A549 treated with GW870086 at 1 μM for 4 hours (cell line): ENCODE measurements around the gene OVOL1. TPM values are rescaled to one million over a fixed set of nuclear protein-coding genes. Genes with fewer than 3 reads are reported as not detected.

Experiments used
- total RNA-seq: library from RNA; stranded (reverse); fragments of 200-300 nt; extraction: Qiagen RNA extraction; gene quantifications from 5 replicates; pipeline ENCODE4 v1.2.3, GENCODE V29; 2022; ENCODE audit warnings: low read depth

Gene OVOL1
- total RNA-seq = 0.05 to 0.09 TPM (median 0.08 TPM) in 3 of 5 replicates, not detected in the others

DNA sequence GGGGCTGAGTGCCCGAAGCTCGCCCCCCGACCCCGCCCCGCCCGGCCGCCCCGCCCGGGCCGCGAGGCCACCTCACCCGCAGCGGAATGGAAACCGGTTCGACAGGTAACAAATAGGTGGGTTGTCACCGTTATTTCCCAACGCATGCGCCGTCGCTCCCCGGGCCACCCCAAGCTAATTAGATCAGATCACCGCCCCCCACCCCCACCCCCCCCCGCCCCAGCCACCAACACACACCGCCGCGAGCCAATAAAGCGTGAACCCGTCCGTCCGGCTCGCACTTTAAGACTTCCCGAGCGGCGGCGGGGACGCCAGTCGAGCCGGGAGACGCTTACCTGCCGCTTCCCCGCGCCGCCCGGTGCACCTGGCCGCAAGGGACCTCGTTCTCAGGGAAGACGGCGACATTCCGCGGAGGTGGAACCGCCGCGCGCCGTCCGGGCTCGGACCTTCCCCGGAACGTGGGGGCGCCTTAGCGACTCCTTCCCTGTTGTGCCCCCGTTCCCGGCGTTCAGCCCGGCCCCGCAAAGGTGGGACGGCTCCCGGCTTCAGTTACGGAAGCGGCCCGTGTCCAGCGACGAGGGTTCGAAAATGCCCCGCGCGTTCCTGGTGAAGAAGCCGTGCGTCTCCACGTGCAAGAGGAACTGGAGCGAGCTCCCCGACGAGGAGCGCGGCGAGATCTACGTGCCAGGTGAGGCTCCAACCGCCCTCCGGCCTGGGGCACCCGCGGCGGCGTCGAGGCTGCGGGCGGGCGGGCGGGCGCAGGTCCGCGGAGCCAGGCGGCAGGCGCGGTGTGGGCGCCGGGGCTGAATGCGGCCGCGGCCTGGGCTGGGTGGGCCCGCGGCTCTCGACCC is at the start of gene OVOL1:
OVOL1 (plus strand) TSS at position 278 of the 851 bp plus-strand sequence; CDS start at position 589, 311 bp downstream.

DNA sequence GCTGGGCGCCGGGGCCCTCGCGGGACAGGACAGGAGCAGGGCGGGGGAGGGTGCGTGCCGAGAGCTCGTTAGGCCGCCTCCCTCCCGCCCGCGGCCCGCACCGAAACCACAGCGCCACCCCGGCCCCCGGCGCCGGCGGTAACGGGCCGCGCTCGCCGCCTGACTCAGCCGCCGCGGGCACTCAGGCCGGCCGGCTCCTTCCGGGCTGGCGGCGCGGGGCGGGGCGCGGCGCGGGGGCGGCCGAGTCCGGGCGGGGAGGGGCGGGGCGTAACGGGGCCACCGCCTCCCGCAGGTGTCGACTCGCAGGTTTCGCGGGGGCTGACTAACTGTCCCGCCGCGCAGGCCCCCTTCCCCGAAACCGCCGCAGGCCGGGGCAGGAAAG is 6.1 kb upstream of the OVOL1 start, which contains the start of gene AP5B1:
AP5B1 (minus strand) TSS at position 207 of the 382 bp plus-strand sequence. CDS start 385 bp downstream, outside the sequence.

DNA sequence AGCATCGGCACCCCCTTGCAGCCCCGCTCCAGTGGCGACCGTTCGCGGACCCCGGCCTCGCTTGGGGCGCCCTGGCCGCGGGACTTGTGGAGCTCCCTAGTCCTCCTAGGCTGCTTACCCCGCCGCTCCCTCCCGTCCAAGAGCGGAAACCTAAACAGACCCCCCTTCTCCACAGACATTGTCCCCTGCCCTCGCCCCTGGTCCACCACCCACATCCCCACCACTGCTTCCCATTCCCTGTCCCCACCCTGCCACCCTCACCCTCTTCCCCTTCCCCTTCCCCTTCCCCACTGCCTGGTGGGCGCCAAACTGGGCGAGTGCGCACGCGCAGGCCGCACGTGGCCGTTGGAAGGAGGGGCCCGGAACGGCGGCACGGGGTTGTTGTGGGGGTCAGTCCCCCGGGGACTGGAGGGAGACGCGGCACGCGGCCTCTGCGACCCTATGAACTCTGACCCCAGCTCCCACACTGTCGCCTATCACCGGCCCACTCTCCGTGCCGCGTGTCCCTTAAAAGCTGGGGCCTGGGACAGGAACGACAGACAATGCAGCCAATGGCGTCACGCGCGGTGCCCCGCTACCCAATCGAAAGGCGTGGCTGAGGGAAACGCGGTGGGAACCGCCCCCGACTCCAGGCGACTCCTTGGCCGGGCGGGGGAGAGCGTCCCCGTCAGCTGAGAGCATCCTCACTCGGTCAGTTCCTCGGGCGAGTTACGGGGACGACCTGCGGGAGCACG is 46.6 kb downstream of the OVOL1 start, which contains the start of gene SNX32:
SNX32 (plus strand) TSS at position 667 of the 734 bp plus-strand sequence. CDS start 103 bp downstream, outside the sequence.

Other genes starting within 250 kb of the OVOL1 start
- 90.4 to 131 TPM (median 110 TPM) in 5 replicates for gene LTBP3, start 228.7 kb upstream of the OVOL1 start, total RNA-seq
- gene ZNRD2, start 216.6 kb upstream of the OVOL1 start, total RNA-seq = 65.2 to 81.7 TPM (median 80.6 TPM) in 5 replicates
- gene FAM89B, start 214.5 kb upstream of the OVOL1 start, total RNA-seq = 29.6 to 51.1 TPM (median 48.0 TPM) in 5 replicates
- 28.2 to 38.2 TPM (median 34.7 TPM) in 5 replicates for gene EHBP1L1, start 211.0 kb upstream of the OVOL1 start, total RNA-seq
- 0.29 to 0.82 TPM (median 0.41 TPM) in 5 replicates for gene KCNK7, start 191.3 kb upstream of the OVOL1 start, total RNA-seq
- 38.9 to 53.5 TPM (median 48.3 TPM) in 5 replicates for gene MAP3K11, start 172.8 kb upstream of the OVOL1 start, total RNA-seq
- 26.1 to 36.6 TPM (median 36.0 TPM) in 5 replicates for gene PCNX3, start 171.3 kb upstream of the OVOL1 start, total RNA-seq
- gene SIPA1, start 149.0 kb upstream of the OVOL1 start, total RNA-seq = 12.7 to 19.1 TPM (median 17.6 TPM) in 5 replicates
- gene RELA, start 124.1 kb upstream of the OVOL1 start, total RNA-seq = 62.9 to 74.7 TPM (median 72.1 TPM) in 5 replicates
- gene KAT5, start 74.8 kb upstream of the OVOL1 start, total RNA-seq = 40.6 to 53.9 TPM (median 50.3 TPM) in 5 replicates
- 39.2 to 49.6 TPM (median 47.9 TPM) in 5 replicates for gene RNASEH2C, start 66.3 kb upstream of the OVOL1 start, total RNA-seq
- gene AP5B1, start 6.1 kb upstream of the OVOL1 start, total RNA-seq = 8.5 to 12.1 TPM (median 10.7 TPM) in 5 replicates
- 0.05 to 0.08 TPM (median 0.07 TPM) in 3 of 5 replicates, not detected in the others for gene SNX32, start 46.9 kb downstream of the OVOL1 start, total RNA-seq
- gene CFL1, start 71.1 kb downstream of the OVOL1 start, total RNA-seq = 1,820 to 2,323 TPM (median 2,200 TPM) in 5 replicates
- 20.1 to 33.6 TPM (median 29.6 TPM) in 5 replicates for gene MUS81, start 73.4 kb downstream of the OVOL1 start, total RNA-seq
- 0.64 to 1.2 TPM (median 1.1 TPM) in 5 replicates for gene EFEMP2, start 85.7 kb downstream of the OVOL1 start, total RNA-seq
- 0.09 to 0.10 TPM in 2 of 5 replicates, not detected in the others for gene CTSW, start 92.8 kb downstream of the OVOL1 start, total RNA-seq
- gene FIBP, start 101.4 kb downstream of the OVOL1 start, total RNA-seq = 73.7 to 85.9 TPM (median 84.2 TPM) in 5 replicates
- gene CCDC85B, start 103.6 kb downstream of the OVOL1 start, total RNA-seq = 30.0 to 43.4 TPM (median 41.9 TPM) in 5 replicates
- 125 to 190 TPM (median 143 TPM) in 5 replicates for gene FOSL1, start 113.3 kb downstream of the OVOL1 start, total RNA-seq
- 32.7 to 44.7 TPM (median 43.0 TPM) in 5 replicates for gene C11orf68, start 132.0 kb downstream of the OVOL1 start, total RNA-seq
- gene DRAP1, start 132.4 kb downstream of the OVOL1 start, total RNA-seq = 183 to 254 TPM (median 197 TPM) in 5 replicates
- gene TSGA10IP, start 158.4 kb downstream of the OVOL1 start, total RNA-seq = not detected in 5 replicates
- 47.0 to 61.7 TPM (median 60.4 TPM) in 5 replicates for gene SART1, start 174.7 kb downstream of the OVOL1 start, total RNA-seq
- 37.7 to 47.7 TPM (median 40.1 TPM) in 5 replicates for gene EIF1AD, start 215.1 kb downstream of the OVOL1 start, total RNA-seq
- 358 to 512 TPM (median 465 TPM) in 5 replicates for gene BANF1, start 215.4 kb downstream of the OVOL1 start, total RNA-seq
- not detected in 5 replicates for gene CST6, start 224.9 kb downstream of the OVOL1 start, total RNA-seq
- 0.89 to 1.8 TPM (median 1.5 TPM) in 5 replicates for gene CATSPER1, start 239.4 kb downstream of the OVOL1 start, total RNA-seq